HG03558 (cell line): Measurements from ENCODE around the gene ID2.

Source experiments
- ATAC-seq: cut with Tn5 transposase; IDR thresholded peaks from one replicate; pipeline ENCODE4 v1.9.1; 2021; ENCODE audit warnings: moderate number of reproducible peaks; ENCODE audit not compliant: unreplicated experiment; ENCODE audit errors: extremely low read depth

ID2 gene

GRCh38 chr2:8682719-8683667 lies 1.1 kb downstream of the ID2 start:
- ATAC-seq = no peak

- no peak for ATAC-seq
Observed at GRCh38 chr2:8684540-8684877, 2.7 kb downstream of the ID2 start.

GRCh38 chr2:8684878-8685696 lies 3.2 kb downstream of the ID2 start:
- ATAC-seq = no peak

GRCh38 chr2:8685697-8686358 lies 4.0 kb downstream of the ID2 start:
- no peak for ATAC-seq

GRCh38 chr2:8691859-8692437 lies 10.1 kb downstream of the ID2 start:
- no peak for ATAC-seq

GRCh38 chr2:8692783-8693156 lies 10.9 kb downstream of the ID2 start:
- ATAC-seq = no peak

GRCh38 chr2:8693157-8693821 lies 11.4 kb downstream of the ID2 start:
- no peak for ATAC-seq

- no peak for ATAC-seq
Observed at GRCh38 chr2:8694737-8695136, 12.9 kb downstream of the ID2 start.

GRCh38 chr2:8697190-8697589 lies 15.3 kb downstream of the ID2 start:
- no peak for ATAC-seq

- no peak for ATAC-seq
Observed at GRCh38 chr2:8699839-8700238, 18.0 kb downstream of the ID2 start.

- no peak for ATAC-seq
Observed at GRCh38 chr2:8701681-8702379, 20.0 kb downstream of the ID2 start.

GRCh38 chr2:8704906-8705305 lies 23.1 kb downstream of the ID2 start:
- no peak for ATAC-seq

- no peak for ATAC-seq
Observed at GRCh38 chr2:8709611-8710010, 27.8 kb downstream of the ID2 start.

- ATAC-seq = no peak
Observed at GRCh38 chr2:8710951-8711350, 29.1 kb downstream of the ID2 start.

GRCh38 chr2:8714283-8714682 lies 32.4 kb downstream of the ID2 start:
- ATAC-seq = no peak

GRCh38 chr2:8714971-8715370 lies 33.1 kb downstream of the ID2 start:
- ATAC-seq = no peak

GRCh38 chr2:8719528-8719927 lies 37.7 kb downstream of the ID2 start:
- no peak for ATAC-seq

- ATAC-seq = no peak
Observed at GRCh38 chr2:8720741-8721140, 38.9 kb downstream of the ID2 start.

GRCh38 chr2:8721410-8721809 lies 39.6 kb downstream of the ID2 start:
- no peak for ATAC-seq
